IMR-90 (cell line): ENCODE results near the gene VDAC2. TPM values are rescaled to one million over a fixed set of nuclear protein-coding genes. Genes with fewer than 3 reads are reported as not detected.

Experiments
- ATAC-seq: fragments of 200-7000 bp; cut with Tn5 transposase; 2 replicates; pipeline ENCODE4 v1.9.1; 2020; ENCODE audit warnings: low read depth, mild to moderate bottlenecking, moderate library complexity
- BruUV-seq: library from RNA; stranded (reverse); fragments of 400-500 nt; replicated peaks from 2 replicates; lab custom pipeline; 2021; lab: Mats Ljungman, UMichigan
- CTCF ChIA-PET: fragments of 300-600 bp; formaldehyde crosslinking; extraction: SDS; loops from one replicate; lab custom pipeline; 2021; ENCODE audit warnings: antibody characterized with exemption; lab: Yijun Ruan, JAX
- POLR2A ChIA-PET: fragments of 300-600 bp; sonication (Branson Sonifier 250); formaldehyde crosslinking; loops from one replicate; lab custom pipeline; 2022; ENCODE audit warnings: antibody characterized with exemption; ENCODE audit not compliant: unreplicated experiment; lab: Charles Lee
- DNase-seq: peaks from one replicate; pipeline ENCODE4 v3.0.0; 2013
- H2AFZ ChIP-seq: replicated peaks from 2 replicates; pipeline ENCODE3; 2013; ENCODE audit warnings: low read length, mild to moderate bottlenecking; ENCODE audit not compliant: poor library complexity
- H2AK5ac ChIP-seq: 2 replicates; pipeline ENCODE4 v1.6.1; 2013; ENCODE audit warnings: low read depth, low read length, inconsistent platforms
- H2AK9ac ChIP-seq: replicated peaks from 2 replicates; pipeline ENCODE3; 2013; ENCODE audit warnings: mild to moderate bottlenecking, low read depth, low read length, moderate library complexity; ENCODE audit not compliant: poor library complexity
- H2BK120ac ChIP-seq: 2 replicates; pipeline ENCODE4 v1.6.1; 2013; ENCODE audit warnings: low read depth, low read length, inconsistent platforms
- H2BK15ac ChIP-seq: 3 replicates; pipeline ENCODE4 v1.6.1; 2013; ENCODE audit warnings: low read depth, low read length, inconsistent platforms
- H2BK20ac ChIP-seq: 2 replicates; pipeline ENCODE4 v1.6.1; 2013; ENCODE audit warnings: low read depth, mild to moderate bottlenecking, inconsistent platforms, low read length, moderate library complexity
- H2BK5ac ChIP-seq: 2 replicates; pipeline ENCODE4 v1.6.1; 2013; ENCODE audit warnings: mild to moderate bottlenecking, low read depth, low read length, inconsistent platforms; ENCODE audit not compliant: poor library complexity, severe bottlenecking
- H3K14ac ChIP-seq: replicated peaks from 2 replicates; pipeline ENCODE4 v1.6.1; 2013; ENCODE audit warnings: low read depth, low read length, inconsistent platforms
- H3K18ac ChIP-seq: 2 replicates; pipeline ENCODE4 v1.6.1; 2013; ENCODE audit warnings: low read depth, low read length, control low read depth
- H3K23ac ChIP-seq: 2 replicates; pipeline ENCODE4 v1.6.1; 2013; ENCODE audit warnings: low read depth, low read length, inconsistent platforms
- H3K27ac ChIP-seq: 2 replicates; pipeline ENCODE4 v1.5.1; 2013; ENCODE audit warnings: mild to moderate bottlenecking, control low read depth, low read length; ENCODE audit not compliant: insufficient read depth
- H3K27me3 ChIP-seq: 2 replicates; pipeline ENCODE4 v1.6.1; 2013; ENCODE audit warnings: low read length; ENCODE audit not compliant: control insufficient read depth, insufficient read depth
- H3K36me3 ChIP-seq: 2 replicates; pipeline ENCODE4 v1.6.1; 2013; ENCODE audit warnings: low read length, mixed read lengths; ENCODE audit not compliant: control insufficient read depth, insufficient read depth
- H3K4ac ChIP-seq: 2 replicates; pipeline ENCODE4 v1.6.1; 2013; ENCODE audit warnings: low read depth, low read length, inconsistent platforms
- H3K4me1 ChIP-seq: 2 replicates; pipeline ENCODE4 v1.6.1; 2013; ENCODE audit warnings: low read length, mixed read lengths; ENCODE audit not compliant: control insufficient read depth, insufficient read depth
- H3K4me2 ChIP-seq: 2 replicates; pipeline ENCODE4 v1.6.1; 2013; ENCODE audit warnings: low read depth, mild to moderate bottlenecking, control low read depth, low read length, moderate library complexity
- H3K4me3 ChIP-seq: 2 replicates; pipeline ENCODE4 v1.5.1; 2013; ENCODE audit warnings: low read depth, mild to moderate bottlenecking, control low read depth, low read length, moderate library complexity; ENCODE audit not compliant: insufficient read depth
- H3K56ac ChIP-seq: 2 replicates; pipeline ENCODE4 v1.6.1; 2013; ENCODE audit warnings: low read length, inconsistent platforms; ENCODE audit not compliant: insufficient read depth; ENCODE audit errors: extremely low read depth
- H3K79me1 ChIP-seq, 2 experiments: 2 replicates each; pipeline ENCODE4 v1.6.1; 2013; ENCODE audit warnings: low read length in 2 of 2, inconsistent platforms in 1 of 2, low read depth in 1 of 2
- H3K9ac ChIP-seq: 2 replicates; pipeline ENCODE4 v1.6.1; 2013; ENCODE audit warnings: low read depth, low read length, control low read depth
- H3K9me1 ChIP-seq: 2 replicates; pipeline ENCODE4 v1.6.1; 2013; ENCODE audit warnings: low read length, inconsistent platforms; ENCODE audit not compliant: insufficient read depth
- H3K9me3 ChIP-seq: 2 replicates; pipeline ENCODE4 v1.6.1; 2013; ENCODE audit warnings: low read length; ENCODE audit not compliant: control insufficient read depth, insufficient read depth
- H4K20me1 ChIP-seq: 2 replicates; pipeline ENCODE4 v1.6.1; 2013; ENCODE audit warnings: low read length, inconsistent platforms; ENCODE audit not compliant: insufficient read depth
- H4K5ac ChIP-seq: 2 replicates; pipeline ENCODE4 v1.6.1; 2013; ENCODE audit warnings: mild to moderate bottlenecking, low read depth, low read length, control low read depth
- H4K8ac ChIP-seq, 2 experiments: 2 replicates each; pipeline ENCODE4 v1.6.1; 2013; ENCODE audit warnings: low read depth in 2 of 2, low read length in 2 of 2, control low read depth in 1 of 2, inconsistent platforms in 1 of 2
- H4K91ac ChIP-seq: 2 replicates; pipeline ENCODE4 v1.6.1; 2013; ENCODE audit warnings: low read depth, low read length, inconsistent platforms; ENCODE audit not compliant: insufficient read depth
- CEBPB ChIP-seq: IDR thresholded peaks from 2 replicates; pipeline ENCODE4 v1.6.1; 2012; ENCODE audit warnings: low read depth, low read length, improper control_type of control experiment
- NFE2L2 ChIP-seq: fragments of 150-350 bp; IDR thresholded peaks from 2 replicates; pipeline ENCODE4 v1.6.1; 2016; ENCODE audit warnings: low read depth, mild to moderate bottlenecking, low read length
- SMC3 ChIP-seq: fragments of 150-350 bp; IDR thresholded peaks from 2 replicates; pipeline ENCODE4 v1.6.1; 2016; ENCODE audit warnings: low read depth, mild to moderate bottlenecking, antibody characterized with exemption, low read length, moderate library complexity
- WGBS, 2 experiments: methylation state at CpG; one replicate each; pipeline versions ENCODE4 v1.1.5 to v1.1.7; 2013; ENCODE audit warnings: missing lambda C conversion rate in 2 of 2; ENCODE audit not compliant: insufficient read length in 1 of 2; ENCODE audit errors: extremely low coverage in 2 of 2; 5-methylcytosine and 5-hydroxymethylcytosine counted together
- dilution Hi-C: fragments of 300-500 bp; cut with HindIII; formaldehyde crosslinking; loops from one replicate; pipeline ENCODE4 v1.14.3; 2018; ENCODE audit warnings: low sequenced_read_pairs; ENCODE audit not compliant: unreplicated experiment
- in situ Hi-C: fragments of 300-500 bp; cut with MboI; formaldehyde crosslinking; loops from 3 replicates; pipeline ENCODE4 v1.14.3; 2019; ENCODE audit warnings: low sequenced_read_pairs, inconsistent platforms, mixed read lengths
- intact Hi-C: fragments of 100-400 bp; cut with micrococcal nuclease; formaldehyde crosslinking; loops from 2 replicates; pipeline ENCODE4 v1.10.0; 2022
- polyA plus RNA-seq, 3 experiments: library from polyadenylated mRNA; depleted of rRNA; stranded (reverse); fragments of >200 nt; gene quantifications; 2 replicates each; pipeline ENCODE4 v1.2.3, GENCODE V29; 2012; ENCODE audit warnings: low replicate concordance in 1 of 3
- total RNA-seq: library from RNA; depleted of rRNA; stranded (reverse); fragments of >200 nt; gene quantifications from 2 replicates; pipeline ENCODE4 v1.2.3, GENCODE V29; 2012

VDAC2 gene
- total and polyA plus RNA-seq, 2 of the 4 experiments (the other 2 are of a cell fraction): 122 to 139 TPM

DNA sequence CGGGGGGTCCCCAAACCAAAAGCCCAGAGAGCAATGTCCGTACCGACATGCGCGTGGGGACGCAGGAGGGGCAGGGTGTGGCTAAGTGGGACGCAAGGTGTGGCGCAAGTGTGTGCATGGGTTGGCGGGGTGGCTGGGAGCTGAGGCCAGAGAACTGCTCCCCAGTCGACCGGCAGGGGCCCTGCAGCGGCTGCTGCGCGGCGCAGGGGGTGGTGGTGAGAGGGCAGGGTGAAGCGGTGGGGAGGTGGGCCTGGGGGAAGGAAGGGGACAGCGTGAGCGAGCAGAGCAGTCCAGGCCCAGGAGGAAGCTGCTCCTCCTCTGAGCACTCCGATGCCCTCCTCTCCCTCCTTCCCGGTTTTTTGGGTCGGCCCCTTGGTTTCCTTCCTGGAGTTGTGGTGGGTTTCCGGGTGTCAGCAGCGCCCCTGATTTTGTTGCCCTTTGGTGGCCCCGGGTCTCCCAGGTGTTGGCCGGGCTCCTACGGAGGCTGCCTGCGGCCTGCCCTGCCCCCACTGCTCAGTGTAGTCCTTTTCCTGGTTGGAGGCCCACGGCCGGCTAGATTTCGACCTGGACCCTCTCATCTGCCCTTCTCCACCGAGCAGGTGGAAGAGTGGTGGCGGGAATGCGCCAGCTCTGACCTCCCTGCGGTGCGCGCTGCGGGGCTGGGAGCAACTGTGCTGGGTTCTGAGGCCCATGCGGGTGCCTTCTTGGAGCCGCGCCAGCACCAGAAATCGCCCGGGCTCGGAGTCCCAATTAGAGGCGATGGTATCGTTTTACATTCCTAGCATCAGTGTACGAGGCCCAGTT is 65.7 kb downstream of the VDAC2 start:
- Histone ChIP-seq H3K4me1 (peaks cover 9% of the 10 kb centered on the region), H3K4me2 (no peak overlapping the region), H3K27ac (no peak overlapping the region), H2BK15ac (no peak overlapping the region), H2BK20ac (no peak overlapping the region), H3K23ac (no peak overlapping the region), H3K79me1 (peaks cover 0 to 3% of the 10 kb centered on the region in 2 experiments; a peak in 1 of 4 replicates), H3K4ac (no peak overlapping the region), H4K8ac (no peak overlapping the region), H3K14ac (no peak overlapping the region), H2BK5ac (no peak overlapping the region), H3K36me3 (no peaks in the 10 kb centered on the region), H3K27me3 (peaks cover 2% of the 10 kb centered on the region; the same call in 1 of the 2 replicates), H3K9me1 (peaks cover 5% of the 10 kb centered on the region), H3K18ac (no peak overlapping the region), H4K91ac (no peak overlapping the region), H2BK120ac (no peak overlapping the region), H2AK5ac (no peak overlapping the region), H3K4me3 (no peak overlapping the region), H4K5ac (no peak overlapping the region; the same call in 1 of the 2 replicates), H4K20me1 (no peaks in the 10 kb centered on the region), H2AFZ (peak overlapping the region; percentile 19), H3K9me3 (no peaks in the 10 kb centered on the region), H3K9ac (no peak overlapping the region), H2AK9ac (no peak overlapping the region), H3K56ac (no peak overlapping the region)
- no TSS peak for BruUV-seq
- in situ Hi-C loops (no loop called here), dilution Hi-C loops (no loop called here), intact Hi-C loops (no loop called here)
- ATAC-seq (no peak), DNase-seq (no peak)
- CTCF ChIA-PET: no interaction called here
- 81% methylated on average over 9 of the region's 46 CpGs; no CpG with 5 or more reads in 1 of the 2 experiments for WGBS, 2 experiments
- TF ChIP-seq SMC3 (no peak), NFE2L2 (no peak), CEBPB (no peak)
- POLR2A ChIA-PET: no interaction called here
